Type B pancreatic cell (in vitro differentiated cells): ENCODE data around the gene GATA5. TPM values are rescaled to one million over a fixed set of nuclear protein-coding genes. Genes with fewer than 3 reads are reported as not detected.

ENCODE experiments used
- DNase-seq: peaks from one replicate; pipeline ENCODE4 v3.0.0; 2021; ENCODE audit warnings: mixed read lengths; ENCODE audit not compliant: unreplicated experiment; ENCODE audit errors: extremely low spot score
- H3K27ac Mint-ChIP-seq: 2 replicates; pipeline ENCODE4 v1.8.0; 2021; ENCODE audit warnings: mild to moderate bottlenecking, mixed read lengths
- H3K27me3 Mint-ChIP-seq: 2 replicates; pipeline ENCODE4 v1.8.0; 2021; ENCODE audit warnings: mixed read lengths
- H3K36me3 Mint-ChIP-seq: 2 replicates; pipeline ENCODE4 v1.8.0; 2021; ENCODE audit warnings: mixed read lengths
- H3K4me1 Mint-ChIP-seq: one replicate; pipeline ENCODE4 v1.8.0; 2021; ENCODE audit warnings: mixed read lengths; ENCODE audit not compliant: unreplicated experiment
- H3K4me3 Mint-ChIP-seq: 2 replicates; pipeline ENCODE4 v1.8.0; 2021; ENCODE audit warnings: mild to moderate bottlenecking, mixed read lengths
- H3K9me3 Mint-ChIP-seq: 2 replicates; pipeline ENCODE4 v1.8.0; 2021; ENCODE audit warnings: mixed read lengths
- total RNA-seq: library from RNA; stranded (reverse); gene quantifications from 2 replicates; pipeline ENCODE4 v1.2.1, GENCODE V29; 2021; ENCODE audit warnings: low replicate concordance
- TF ChIP-seq, protein P1 (sequence below): fragments of 200-600 bp; sonication (generic); conservative IDR thresholded peaks from 2 replicates; pipeline ENCODE4 v1.5.0; 2021; ENCODE audit warnings: antibody characterized with exemption, mild to moderate bottlenecking

GATA5 gene
- total RNA-seq, 1 donor from 2014 or later: 10.8 TPM

DNA sequence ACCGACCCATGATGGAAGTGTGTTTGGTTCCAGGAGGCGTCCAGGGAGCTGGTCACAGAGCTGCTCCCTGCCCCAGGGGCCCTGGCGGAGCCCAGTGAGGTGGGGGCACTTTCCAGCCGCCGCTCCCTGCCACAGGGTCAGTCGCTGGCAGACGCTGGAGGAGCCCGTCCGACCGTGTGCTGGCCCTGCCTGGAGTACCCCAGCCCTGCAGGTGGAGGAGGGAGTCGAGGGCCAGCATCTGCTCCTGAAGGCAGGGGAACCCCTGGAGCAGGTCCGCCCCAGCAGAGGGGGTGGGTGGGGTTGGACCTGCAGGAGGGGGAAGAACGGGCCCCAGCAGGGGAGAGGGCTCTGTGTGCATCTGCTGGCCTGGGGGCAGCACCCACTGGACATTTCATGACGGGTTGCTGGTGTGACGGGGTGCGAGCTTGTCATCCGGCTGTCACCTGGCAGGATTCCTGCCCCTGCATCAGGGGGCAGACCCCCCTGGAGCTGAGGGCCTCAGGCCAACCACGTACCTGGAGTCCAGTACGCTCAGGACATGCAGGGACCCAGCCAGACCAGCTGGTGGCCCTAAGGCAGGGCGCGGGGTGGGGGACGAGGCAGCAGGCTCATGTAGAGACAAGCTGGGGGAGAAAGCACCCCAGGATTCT, 32.3 kb upstream of the GATA5 start:
- Mint-ChIP-seq H3K4me1 (no peaks in the 10 kb centered on the region), H3K27ac (no peak overlapping the region), H3K9me3 (peaks cover 6% of the 10 kb centered on the region), H3K36me3 (no peaks in the 10 kb centered on the region), H3K4me3 (no peak overlapping the region), H3K27me3 (peaks cover 7% of the 10 kb centered on the region)
- no peak for DNase-seq
- TF ChIP-seq, protein P1, sequence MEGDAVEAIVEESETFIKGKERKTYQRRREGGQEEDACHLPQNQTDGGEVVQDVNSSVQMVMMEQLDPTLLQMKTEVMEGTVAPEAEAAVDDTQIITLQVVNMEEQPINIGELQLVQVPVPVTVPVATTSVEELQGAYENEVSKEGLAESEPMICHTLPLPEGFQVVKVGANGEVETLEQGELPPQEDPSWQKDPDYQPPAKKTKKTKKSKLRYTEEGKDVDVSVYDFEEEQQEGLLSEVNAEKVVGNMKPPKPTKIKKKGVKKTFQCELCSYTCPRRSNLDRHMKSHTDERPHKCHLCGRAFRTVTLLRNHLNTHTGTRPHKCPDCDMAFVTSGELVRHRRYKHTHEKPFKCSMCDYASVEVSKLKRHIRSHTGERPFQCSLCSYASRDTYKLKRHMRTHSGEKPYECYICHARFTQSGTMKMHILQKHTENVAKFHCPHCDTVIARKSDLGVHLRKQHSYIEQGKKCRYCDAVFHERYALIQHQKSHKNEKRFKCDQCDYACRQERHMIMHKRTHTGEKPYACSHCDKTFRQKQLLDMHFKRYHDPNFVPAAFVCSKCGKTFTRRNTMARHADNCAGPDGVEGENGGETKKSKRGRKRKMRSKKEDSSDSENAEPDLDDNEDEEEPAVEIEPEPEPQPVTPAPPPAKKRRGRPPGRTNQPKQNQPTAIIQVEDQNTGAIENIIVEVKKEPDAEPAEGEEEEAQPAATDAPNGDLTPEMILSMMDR: no peak

DNA sequence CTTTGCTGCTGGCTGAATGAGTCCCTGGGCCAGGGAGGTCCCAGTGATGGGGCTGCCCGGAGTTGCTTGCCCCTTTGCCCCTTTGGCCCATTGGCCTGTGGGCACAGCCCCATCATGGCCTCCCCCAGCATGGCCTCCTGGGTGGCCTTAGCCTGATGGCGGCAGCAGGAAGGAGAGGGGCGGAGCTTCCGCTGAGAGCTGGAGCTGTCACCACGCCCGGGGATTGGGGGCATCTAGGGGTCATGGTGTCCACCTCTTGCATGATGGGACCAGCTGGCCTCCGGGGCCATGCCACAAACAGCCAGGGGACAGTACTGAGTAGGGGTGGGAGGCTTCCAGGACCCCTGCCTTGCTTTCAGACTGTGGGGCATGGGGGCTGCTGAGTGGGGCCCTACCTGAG, 31.5 kb upstream of the GATA5 start:
- Mint-ChIP-seq H3K27ac (no peak overlapping the region), H3K36me3 (no peaks in the 10 kb centered on the region), H3K4me1 (no peaks in the 10 kb centered on the region), H3K27me3 (peaks cover 7% of the 10 kb centered on the region), H3K4me3 (no peak overlapping the region), H3K9me3 (peaks cover 6% of the 10 kb centered on the region)
- TF ChIP-seq, protein P1: no peak
- DNase-seq: no peak

DNA sequence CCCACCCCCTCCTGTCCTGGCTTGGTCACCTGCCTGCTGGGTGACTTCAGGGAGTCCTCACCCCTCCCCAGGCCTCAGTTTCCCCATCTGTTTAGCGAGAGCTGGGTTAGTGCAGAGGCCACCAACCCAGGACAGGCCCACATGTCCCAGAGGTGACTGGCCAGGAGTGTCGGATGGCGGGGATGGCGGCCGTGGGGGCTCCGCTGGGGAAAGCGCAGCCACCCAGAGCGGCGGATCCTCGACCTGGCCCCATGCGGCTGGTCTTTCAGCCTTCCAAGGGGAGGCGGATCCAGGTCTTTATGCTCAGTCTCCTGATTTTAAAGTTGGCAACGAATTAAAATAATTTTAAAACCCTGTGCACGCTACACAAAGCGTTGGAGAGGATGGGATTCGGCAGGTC, 31.0 kb upstream of the GATA5 start:
- TF ChIP-seq, protein P1: no peak
- no peaks in the 10 kb centered on the region for H3K36me3 Mint-ChIP-seq
- no peak overlapping the region for H3K27ac Mint-ChIP-seq
- H3K4me1 Mint-ChIP-seq: peaks cover 3% of the 10 kb centered on the region
- no peak for DNase-seq
- no peak overlapping the region for H3K4me3 Mint-ChIP-seq
- peaks cover 6% of the 10 kb centered on the region for H3K9me3 Mint-ChIP-seq
- H3K27me3 Mint-ChIP-seq: peaks cover 9% of the 10 kb centered on the region

DNA sequence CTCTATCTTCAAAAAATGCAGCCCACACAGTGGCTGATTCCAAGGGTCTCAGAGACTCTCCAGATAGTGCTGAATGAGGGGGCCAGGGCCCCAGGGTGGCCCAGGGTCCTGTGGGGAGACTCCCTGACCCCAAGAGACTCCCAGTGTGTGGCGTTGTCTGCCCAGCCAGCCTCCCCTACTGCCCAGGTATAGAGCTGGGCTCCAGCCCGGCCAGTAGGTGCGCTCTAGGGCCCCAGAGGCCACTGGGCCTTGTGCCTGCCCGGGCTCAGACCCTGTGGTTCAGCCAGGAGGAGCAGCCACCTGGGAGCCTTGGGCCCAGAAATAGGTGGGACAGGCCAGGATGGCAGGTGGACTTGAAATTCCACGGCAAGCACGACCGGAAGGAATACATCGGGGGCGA, 30.3 kb upstream of the GATA5 start:
- Mint-ChIP-seq H3K4me1 (peaks cover 5% of the 10 kb centered on the region), H3K9me3 (peaks cover 6% of the 10 kb centered on the region), H3K4me3 (no peak overlapping the region), H3K36me3 (no peaks in the 10 kb centered on the region), H3K27me3 (peaks cover 11% of the 10 kb centered on the region), H3K27ac (no peak overlapping the region)
- TF ChIP-seq, protein P1: no peak
- no peak for DNase-seq

DNA sequence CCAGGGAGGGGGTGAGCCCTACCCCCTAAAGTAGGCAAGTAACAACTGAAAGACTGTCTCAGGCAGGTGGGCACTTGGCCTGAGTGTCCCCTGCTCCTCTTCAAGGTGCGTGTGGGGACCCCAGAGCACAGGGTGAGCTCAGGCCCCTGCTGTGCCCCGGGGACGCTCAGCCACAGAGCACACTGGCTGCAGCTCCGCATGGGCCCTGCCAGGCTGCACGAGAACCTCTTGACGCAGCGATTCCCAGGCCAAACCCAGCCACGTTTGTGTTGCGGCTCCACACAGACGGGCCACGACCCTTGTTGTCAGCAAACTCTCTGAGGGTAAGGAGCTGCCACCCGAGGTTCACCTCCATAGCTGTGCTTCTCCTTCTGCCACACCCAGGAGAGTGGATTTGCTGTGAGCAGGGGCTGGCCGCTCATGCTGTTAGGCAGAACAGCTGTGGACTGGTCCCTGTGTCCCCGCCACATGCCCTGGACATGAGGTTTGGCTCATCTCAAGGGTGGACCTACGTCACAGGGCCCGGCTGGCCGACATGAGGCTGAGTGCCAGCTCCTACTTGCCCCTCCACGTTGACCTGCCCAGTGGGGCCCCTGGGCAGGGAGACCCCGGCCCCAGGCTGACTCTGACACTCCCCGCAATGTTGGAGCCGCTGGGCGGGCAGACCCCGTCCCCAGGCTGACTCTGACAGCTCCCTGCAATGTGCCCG, 29.7 kb upstream of the GATA5 start:
- TF ChIP-seq, protein P1: no peak

More for the DNA sequence above, 29.7 kb upstream of the GATA5 start:
- Mint-ChIP-seq H3K36me3 (no peaks in the 10 kb centered on the region), H3K27me3 (peaks cover 13% of the 10 kb centered on the region), H3K4me1 (peaks cover 11% of the 10 kb centered on the region), H3K4me3 (no peak overlapping the region), H3K9me3 (peaks cover 6% of the 10 kb centered on the region), H3K27ac (no peak overlapping the region)
- DNase-seq: no peak
